ENCODE data around the gene PAQR3. TPM values are rescaled to one million over a fixed set of nuclear protein-coding genes. Genes with fewer than 3 reads are reported as not detected.

The PAQR3 gene
- total and polyA plus RNA-seq, 10 of the 15 experiments (the other 5 are each of a cell fraction or from before 2014, with no cell fraction given), result 2.2 to 25.4 (median 7.2) TPM

- TF ChIP-seq, protein P1, sequence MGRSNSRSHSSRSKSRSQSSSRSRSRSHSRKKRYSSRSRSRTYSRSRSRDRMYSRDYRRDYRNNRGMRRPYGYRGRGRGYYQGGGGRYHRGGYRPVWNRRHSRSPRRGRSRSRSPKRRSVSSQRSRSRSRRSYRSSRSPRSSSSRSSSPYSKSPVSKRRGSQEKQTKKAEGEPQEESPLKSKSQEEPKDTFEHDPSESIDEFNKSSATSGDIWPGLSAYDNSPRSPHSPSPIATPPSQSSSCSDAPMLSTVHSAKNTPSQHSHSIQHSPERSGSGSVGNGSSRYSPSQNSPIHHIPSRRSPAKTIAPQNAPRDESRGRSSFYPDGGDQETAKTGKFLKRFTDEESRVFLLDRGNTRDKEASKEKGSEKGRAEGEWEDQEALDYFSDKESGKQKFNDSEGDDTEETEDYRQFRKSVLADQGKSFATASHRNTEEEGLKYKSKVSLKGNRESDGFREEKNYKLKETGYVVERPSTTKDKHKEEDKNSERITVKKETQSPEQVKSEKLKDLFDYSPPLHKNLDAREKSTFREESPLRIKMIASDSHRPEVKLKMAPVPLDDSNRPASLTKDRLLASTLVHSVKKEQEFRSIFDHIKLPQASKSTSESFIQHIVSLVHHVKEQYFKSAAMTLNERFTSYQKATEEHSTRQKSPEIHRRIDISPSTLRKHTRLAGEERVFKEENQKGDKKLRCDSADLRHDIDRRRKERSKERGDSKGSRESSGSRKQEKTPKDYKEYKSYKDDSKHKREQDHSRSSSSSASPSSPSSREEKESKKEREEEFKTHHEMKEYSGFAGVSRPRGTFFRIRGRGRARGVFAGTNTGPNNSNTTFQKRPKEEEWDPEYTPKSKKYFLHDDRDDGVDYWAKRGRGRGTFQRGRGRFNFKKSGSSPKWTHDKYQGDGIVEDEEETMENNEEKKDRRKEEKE (IDR thresholded peaks at IDR 0.05), result no peak
- no peak for TF ChIP-seq MEF2B (IDR thresholded peaks at IDR 0.05; ENCODE audit: partially characterized antibody, poor library complexity, severe bottlenecking)
- no peak for TF ChIP-seq MYB (IDR thresholded peaks at IDR 0.05; ENCODE audit: borderline replicate concordance, low read depth, low read length)
- no peak for TF ChIP-seq TCF7 (IDR thresholded peaks at IDR 0.05; ENCODE audit: borderline replicate concordance)
Measured at GRCh38 chr4:78971776-78972175, 32.5 kb upstream of the PAQR3 start (continued).

GRCh38 chr4:78971326-78971725, 32.1 kb upstream of the PAQR3 start:
- CTCF ChIA-PET, result no interaction called here
- POLR2A ChIA-PET, result no interaction called here
- Histone ChIP-seq H3K4me2 (ENCODE audit: control insufficient read depth, insufficient read depth) (no peak overlapping the region), H3K36me3 (ENCODE audit: control insufficient read depth in 2 of 2, insufficient read depth in 2 of 2, low read length in 1 of 2) (no peaks in the 10 kb centered on the region), H3K27me3 (replicated peaks in 1 of 2; ENCODE audit: control insufficient read depth in 2 of 2, insufficient read depth in 2 of 2, low read length in 1 of 2) (no peaks in the 10 kb centered on the region), H3K9me3 (replicated peaks; ENCODE audit: control insufficient read depth, insufficient read depth, low read length) (no peaks in the 10 kb centered on the region), H2AFZ (ENCODE audit: control insufficient read depth, low read depth, low read length) (no peak overlapping the region), H3K79me2 (ENCODE audit: control insufficient read depth, insufficient read depth, low read length) (no peaks in the 10 kb centered on the region), H3K4me3 (no peak overlapping the region), H3K9ac (ENCODE audit: control insufficient read depth, insufficient read depth, low read length) (no peak overlapping the region), H3K4me1 (ENCODE audit: control insufficient read depth, insufficient read depth, low read length) (no peaks in the 10 kb centered on the region), H4K20me1 (ENCODE audit: control insufficient read depth, insufficient read depth) (no peaks in the 10 kb centered on the region), H3K27ac (ENCODE audit: control insufficient read depth, insufficient read depth) (no peak overlapping the region)
- DNase-seq (ENCODE audit: low read depth, low spot score), result no peak
- intact Hi-C loops (cut with micrococcal nuclease; ENCODE audit: unreplicated experiment), result no loop called here
- FAIRE-seq, result no peak
- WGBS (ENCODE audit: insufficient coverage, insufficient replicate concordance, low lambda C conversion rate, missing lambda C conversion rate), result 28% methylated on average over 1 of the region's 1 CpG
- RAD21 ChIA-PET (ENCODE audit: unreplicated experiment), result no interaction called here
- no peak for ATAC-seq
- no TSS peak for BruUV-seq (replicated peaks)
- SMC1A ChIA-PET (ENCODE audit: uncharacterized antibody, unreplicated experiment), result interaction anchor here (1.8 kb wide), 1 partner anchor 19 kb away, joined by 8 read pairs; no protein-coding TSS in a partner anchor
- in situ Hi-C loops (cut with MboI), result no loop called here
- TF ChIP-seq, protein P2, sequence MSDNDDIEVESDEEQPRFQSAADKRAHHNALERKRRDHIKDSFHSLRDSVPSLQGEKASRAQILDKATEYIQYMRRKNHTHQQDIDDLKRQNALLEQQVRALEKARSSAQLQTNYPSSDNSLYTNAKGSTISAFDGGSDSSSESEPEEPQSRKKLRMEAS (IDR thresholded peaks at IDR 0.05; ENCODE audit: low read depth, low read length), result no peak
- no peak for TF ChIP-seq IRF3 (IDR thresholded peaks at IDR 0.05)
- no peak for TF ChIP-seq BHLHE40 (IDR thresholded peaks at IDR 0.05; ENCODE audit: borderline replicate concordance in 1 of 2, low read depth in 2 of 2, low read length in 1 of 2)
- no peak for TF ChIP-seq FOS (IDR thresholded peaks at IDR 0.05; ENCODE audit: borderline replicate concordance, extremely low read depth, insufficient read length)
- TF ChIP-seq IRF4 (IDR thresholded peaks at IDR 0.05; ENCODE audit: low read depth, low read length), result no peak
- TF ChIP-seq, protein P3, sequence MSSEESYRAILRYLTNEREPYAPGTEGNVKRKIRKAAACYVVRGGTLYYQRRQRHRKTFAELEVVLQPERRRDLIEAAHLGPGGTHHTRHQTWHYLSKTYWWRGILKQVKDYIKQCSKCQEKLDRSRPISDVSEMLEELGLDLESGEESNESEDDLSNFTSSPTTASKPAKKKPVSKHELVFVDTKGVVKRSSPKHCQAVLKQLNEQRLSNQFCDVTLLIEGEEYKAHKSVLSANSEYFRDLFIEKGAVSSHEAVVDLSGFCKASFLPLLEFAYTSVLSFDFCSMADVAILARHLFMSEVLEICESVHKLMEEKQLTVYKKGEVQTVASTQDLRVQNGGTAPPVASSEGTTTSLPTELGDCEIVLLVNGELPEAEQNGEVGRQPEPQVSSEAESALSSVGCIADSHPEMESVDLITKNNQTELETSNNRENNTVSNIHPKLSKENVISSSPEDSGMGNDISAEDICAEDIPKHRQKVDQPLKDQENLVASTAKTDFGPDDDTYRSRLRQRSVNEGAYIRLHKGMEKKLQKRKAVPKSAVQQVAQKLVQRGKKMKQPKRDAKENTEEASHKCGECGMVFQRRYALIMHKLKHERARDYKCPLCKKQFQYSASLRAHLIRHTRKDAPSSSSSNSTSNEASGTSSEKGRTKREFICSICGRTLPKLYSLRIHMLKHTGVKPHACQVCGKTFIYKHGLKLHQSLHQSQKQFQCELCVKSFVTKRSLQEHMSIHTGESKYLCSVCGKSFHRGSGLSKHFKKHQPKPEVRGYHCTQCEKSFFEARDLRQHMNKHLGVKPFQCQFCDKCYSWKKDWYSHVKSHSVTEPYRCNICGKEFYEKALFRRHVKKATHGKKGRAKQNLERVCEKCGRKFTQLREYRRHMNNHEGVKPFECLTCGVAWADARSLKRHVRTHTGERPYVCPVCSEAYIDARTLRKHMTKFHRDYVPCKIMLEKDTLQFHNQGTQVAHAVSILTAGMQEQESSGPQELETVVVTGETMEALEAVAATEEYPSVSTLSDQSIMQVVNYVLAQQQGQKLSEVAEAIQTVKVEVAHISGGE (CRISPR knock-in tag; IDR thresholded peaks at IDR 0.05), result no peak
- no peak for TF ChIP-seq HDAC6 (IDR thresholded peaks at IDR 0.05; ENCODE audit: unreplicated experiment)
- no peak for TF ChIP-seq NKRF (conservative IDR thresholded peaks at IDR 0.05)
- TF ChIP-seq MXI1 (IDR thresholded peaks at IDR 0.05; ENCODE audit: low read depth, low read length), result no peak

All from GM12878 (cell line).